HepG2 (cell line): ENCODE measurements around the gene AMOTL2. TPM values are rescaled to one million over a fixed set of nuclear protein-coding genes. Genes with fewer than 3 reads are reported as not detected.

Experiments used
- ATF2 ChIP-seq: sonication (generic); formaldehyde crosslinking; IDR thresholded peaks from 2 replicates; pipeline ENCODE4 v1.4.0; 2020; ENCODE audit warnings: missing genetic modification reagents
- ERF ChIP-seq: IDR thresholded peaks from 2 replicates; pipeline ENCODE4 v1.6.1; 2018; ENCODE audit warnings: missing biosample characterization, missing genetic modification reagents
- ETV6 ChIP-seq: sonication (generic); formaldehyde crosslinking; conservative IDR thresholded peaks from 2 replicates; pipeline ENCODE4 v1.4.0; 2020; ENCODE audit warnings: missing genetic modification reagents
- FOSL2 ChIP-seq: sonication (generic); formaldehyde crosslinking; IDR thresholded peaks from 2 replicates; pipeline ENCODE4 v1.4.0; 2020; ENCODE audit warnings: missing genetic modification reagents
- FOXP1 ChIP-seq, 2 experiments: fragments of 450-650 bp in 1 of 2; IDR thresholded peaks; 2 replicates each; pipeline ENCODE4 v1.6.1; 2017 to 2018; ENCODE audit warnings: antibody characterized with exemption in 1 of 2
- HNF4G ChIP-seq, 2 experiments: sonication (generic) in 1 of 2; formaldehyde crosslinking in 1 of 2; IDR thresholded peaks; 2 replicates each; pipeline versions ENCODE4 v1.4.0 to v1.6.1; 2011 to 2020; ENCODE audit warnings: borderline replicate concordance in 2 of 2, low read depth in 2 of 2, mild to moderate bottlenecking in 2 of 2, low read length in 1 of 2, missing genetic modification reagents in 1 of 2, moderate library complexity in 1 of 2
- JUN ChIP-seq: sonication (generic); formaldehyde crosslinking; IDR thresholded peaks from 2 replicates; pipeline ENCODE4 v1.4.0; 2020; ENCODE audit warnings: mild to moderate bottlenecking, missing genetic modification reagents
- KDM2A ChIP-seq: sonication (generic); formaldehyde crosslinking; IDR thresholded peaks from 2 replicates; pipeline ENCODE4 v1.4.0; 2020; ENCODE audit warnings: low read depth, missing genetic modification reagents, borderline replicate concordance
- KLF15 ChIP-seq: sonication (generic); formaldehyde crosslinking; IDR thresholded peaks from 2 replicates; pipeline ENCODE4 v1.8.1; 2023; ENCODE audit warnings: borderline replicate concordance, mild to moderate bottlenecking, inconsistent platforms, missing genetic modification reagents, mixed read lengths
- MYC ChIP-seq: sonication (generic); formaldehyde crosslinking; IDR thresholded peaks from 2 replicates; pipeline ENCODE4 v1.9.0; 2021; ENCODE audit warnings: missing genetic modification reagents, borderline replicate concordance
- SATB2 ChIP-seq: sonication (generic); formaldehyde crosslinking; IDR thresholded peaks from 2 replicates; pipeline ENCODE4 v1.5.0; 2020; ENCODE audit warnings: missing genetic modification reagents
- SOX13 ChIP-seq, 3 experiments: fragments of 450-650 bp in 1 of 3; sonication (generic) in 1 of 3; formaldehyde crosslinking in 1 of 3; IDR thresholded peaks in 2 of 3; conservative IDR thresholded peaks in 1 of 3; 2 replicates each; pipeline versions ENCODE4 v1.5.0 to v1.6.1; 2016 to 2020; ENCODE audit warnings: antibody characterized with exemption in 1 of 3, mild to moderate bottlenecking in 1 of 3, missing compliant biosample characterization in 1 of 3, missing genetic modification reagents in 1 of 3, moderate library complexity in 1 of 3
- SOX6 ChIP-seq, 2 experiments: fragments of 450-650 bp in 1 of 2; sonication (generic) in 1 of 2; formaldehyde crosslinking in 1 of 2; IDR thresholded peaks; 2 replicates each; pipeline versions ENCODE4 v1.4.0 to v1.6.1; 2017 to 2020; ENCODE audit warnings: antibody characterized with exemption in 1 of 2, mild to moderate bottlenecking in 1 of 2, missing genetic modification reagents in 1 of 2
- TBX2 ChIP-seq: sonication (generic); formaldehyde crosslinking; IDR thresholded peaks from 2 replicates; pipeline ENCODE4 v1.5.0; 2020; ENCODE audit warnings: missing genetic modification reagents, mild to moderate bottlenecking, borderline replicate concordance
- XBP1 ChIP-seq: sonication (generic); formaldehyde crosslinking; IDR thresholded peaks from 2 replicates; pipeline ENCODE4 v1.5.0; 2020; ENCODE audit warnings: missing genetic modification reagents
- ZBTB38 ChIP-seq: sonication (generic); formaldehyde crosslinking; IDR thresholded peaks from 2 replicates; pipeline ENCODE4 v1.5.1; 2020; ENCODE audit warnings: mild to moderate bottlenecking, missing genetic modification reagents
- ZBTB7B ChIP-seq: sonication (generic); formaldehyde crosslinking; IDR thresholded peaks from 2 replicates; pipeline ENCODE4 v1.4.0; 2020; ENCODE audit warnings: missing genetic modification reagents
- ZMYM3 ChIP-seq: sonication (generic); formaldehyde crosslinking; IDR thresholded peaks from 2 replicates; pipeline ENCODE4 v1.5.1; 2020; ENCODE audit warnings: mild to moderate bottlenecking, missing genetic modification reagents
- ZNF180 ChIP-seq: sonication (generic); formaldehyde crosslinking; IDR thresholded peaks from 2 replicates; pipeline ENCODE4 v1.4.0; 2020; ENCODE audit warnings: low read depth, missing genetic modification reagents, borderline replicate concordance
- ZNF205 ChIP-seq: IDR thresholded peaks from 2 replicates; pipeline ENCODE4 v1.6.1; 2018; ENCODE audit warnings: missing biosample characterization, missing genetic modification reagents
- ZNF33A ChIP-seq: sonication (generic); formaldehyde crosslinking; IDR thresholded peaks from 2 replicates; pipeline ENCODE4 v1.5.1; 2020; ENCODE audit warnings: missing genetic modification reagents, mild to moderate bottlenecking, moderate library complexity, borderline replicate concordance
- ZNF430 ChIP-seq: sonication (generic); formaldehyde crosslinking; IDR thresholded peaks from 2 replicates; pipeline ENCODE4 v1.9.0; 2021; ENCODE audit warnings: mild to moderate bottlenecking, missing genetic modification reagents
- ZNF543 ChIP-seq: sonication (generic); formaldehyde crosslinking; IDR thresholded peaks from 2 replicates; pipeline ENCODE4 v1.4.0; 2020; ENCODE audit warnings: mild to moderate bottlenecking, missing genetic modification reagents
- ZNF556 ChIP-seq: sonication (generic); formaldehyde crosslinking; IDR thresholded peaks from 2 replicates; pipeline ENCODE4 v1.4.0; 2020; ENCODE audit warnings: mild to moderate bottlenecking, missing genetic modification reagents, borderline replicate concordance
- ZNF598 ChIP-seq: sonication (generic); formaldehyde crosslinking; IDR thresholded peaks from 2 replicates; pipeline ENCODE4 v1.5.1; 2020; ENCODE audit warnings: mild to moderate bottlenecking, missing genetic modification reagents, borderline replicate concordance
- ZNF7 ChIP-seq: IDR thresholded peaks from 2 replicates; pipeline ENCODE4 v1.6.1; 2016; ENCODE audit warnings: missing biosample characterization, missing genetic modification reagents
- ZNF746 ChIP-seq: sonication (generic); formaldehyde crosslinking; IDR thresholded peaks from 2 replicates; pipeline ENCODE4 v1.8.0; 2022; ENCODE audit warnings: mild to moderate bottlenecking, missing genetic modification reagents
- ZSCAN25 ChIP-seq: sonication (generic); formaldehyde crosslinking; IDR thresholded peaks from 2 replicates; pipeline ENCODE4 v1.8.0; 2022; ENCODE audit warnings: mild to moderate bottlenecking, missing genetic modification reagents
- polyA plus RNA-seq, 8 experiments: library from polyadenylated mRNA; depleted of rRNA in 3 of 8; stranded (reverse) in 7 of 8; unstranded in 1 of 8; fragments of >200 nt; fragmentation: Illumina TruSeq in 4 of 8; extraction: Trizol in 4 of 8; gene quantifications; 2 replicates each; pipeline versions ENCODE4 v1.2.1 to v1.2.3, GENCODE V29; 2011 to 2016; ENCODE audit warnings: low read depth in 4 of 8, missing spikeins in 1 of 8, mixed read lengths in 1 of 8; ENCODE audit not compliant: insufficient read depth in 1 of 8
- total RNA-seq, 5 experiments: library from RNA; depleted of rRNA; stranded (reverse); fragments of >200 nt; fragmentation: Illumina TruSeq; extraction: Trizol; gene quantifications; 2 replicates each; pipeline ENCODE4 v1.2.3, GENCODE V29; 2016; ENCODE audit warnings: low read depth in 1 of 5

Gene AMOTL2
- total and polyA plus RNA-seq, 2 of the 13 experiments (the other 11 are each of a cell fraction or from before 2014, with no cell fraction given): 17.3 to 18.5 TPM

- TF ChIP-seq ZNF543 (CRISPR knock-in tag): 0 out of 2 replicates have a peak, but pooled peaks have one; percentile 43
- peak; percentile 36; the same call in 1 of the 2 replicates for TF ChIP-seq ZNF33A (CRISPR knock-in tag)
- peak; percentile 51; the same call in 1 of the 2 replicates for TF ChIP-seq TBX2 (CRISPR knock-in tag)
- no peak for TF ChIP-seq SOX6 (IDR thresholded peaks at IDR 0.05)
- peak; percentile 36; the same call in 1 of the 2 replicates for TF ChIP-seq SOX6 (CRISPR knock-in tag; IDR thresholded peaks at IDR 0.05)
- peak; percentile 96 for TF ChIP-seq ATF2
- no peak for TF ChIP-seq SOX13 (IDR thresholded peaks at IDR 0.05)
- peak in 1 of 2 experiments; percentile 59; a peak in 2 of 4 replicates for TF ChIP-seq SOX13 (CRISPR knock-in tag; conservative IDR thresholded peaks at IDR 0.05 in 1 of 2, IDR thresholded peaks at IDR 0.05 in 1 of 2)
- TF ChIP-seq ZNF598 (CRISPR knock-in tag): no peak
- TF ChIP-seq FOXP1 (IDR thresholded peaks at IDR 0.05): no peak
- peak; percentile 19; the same call in 1 of the 2 replicates for TF ChIP-seq FOXP1 (CRISPR knock-in tag; IDR thresholded peaks at IDR 0.05)
- TF ChIP-seq ZNF7 (CRISPR knock-in tag): no peak
- no peak for TF ChIP-seq KLF15
- TF ChIP-seq ZNF556 (CRISPR knock-in tag): 0 out of 2 replicates have a peak, but pooled peaks have one; percentile 10
- TF ChIP-seq ETV6 (CRISPR knock-in tag): no peak
- TF ChIP-seq ZNF205 (CRISPR knock-in tag): 0 out of 2 replicates have a peak, but pooled peaks have one; percentile 17
- peak; percentile 86 for TF ChIP-seq FOSL2 (CRISPR knock-in tag)
- TF ChIP-seq HNF4G (IDR thresholded peaks at IDR 0.05; ENCODE audit: borderline replicate concordance, low read depth, low read length): no peak
- 0 out of 2 replicates have a peak, but pooled peaks have one; percentile 17 for TF ChIP-seq HNF4G (CRISPR knock-in tag; IDR thresholded peaks at IDR 0.05; ENCODE audit: borderline replicate concordance, low read depth)
- TF ChIP-seq JUN: peak; percentile 80; the same call in 1 of the 2 replicates
- peak; percentile 64; the same call in 1 of the 2 replicates for TF ChIP-seq ZNF180 (CRISPR knock-in tag)
- peak; percentile 33; the same call in 1 of the 2 replicates for TF ChIP-seq ZNF430
- no peak for TF ChIP-seq SATB2 (CRISPR knock-in tag)
- no peak for TF ChIP-seq ZMYM3 (CRISPR knock-in tag)
- TF ChIP-seq XBP1 (CRISPR knock-in tag): 0 out of 2 replicates have a peak, but pooled peaks have one; percentile 27
- TF ChIP-seq ZBTB38 (CRISPR knock-in tag): no peak
- peak; percentile 47; the same call in 1 of the 2 replicates for TF ChIP-seq ZBTB7B (CRISPR knock-in tag)
- peak; percentile 37; the same call in 1 of the 2 replicates for TF ChIP-seq ZNF746 (CRISPR knock-in tag)
- TF ChIP-seq ERF (CRISPR knock-in tag): peak; percentile 14; the same call in 1 of the 2 replicates
- TF ChIP-seq ZSCAN25 (CRISPR knock-in tag): peak; percentile 77; the same call in 1 of the 2 replicates
- peak; percentile 61; the same call in 1 of the 2 replicates for TF ChIP-seq MYC (CRISPR knock-in tag)
- peak; percentile 17; the same call in 1 of the 2 replicates for TF ChIP-seq KDM2A
Measured at GRCh38 chr3:134373271-134374104, 759 bp downstream of the AMOTL2 start (continued).
